Measurements from ENCODE around the gene ZNF532. TPM values are rescaled to one million over a fixed set of nuclear protein-coding genes. Genes with fewer than 3 reads are reported as not detected.
A peak's percentile ranks its signal among the peaks of the same experiment; 100 is the strongest.

Gene ZNF532
- total RNA-seq, 1 donor from 2014 or later: 69.4 TPM

- no peak overlapping the region for H3K9ac ChIP-seq (ENCODE audit: low read depth in 1 of 3, low read length in 3 of 3)
- H3K27ac ChIP-seq (ENCODE audit: low read depth, low read length): peak overlapping the region; percentile 23
- no peak overlapping the region for H3K4me3 ChIP-seq (ENCODE audit: low read length in 3 of 3)
- H3K9me3 ChIP-seq (ENCODE audit: control insufficient read depth in 3 of 3, low read length in 3 of 3): peaks cover 0 to 3% (median 1%) of the 10 kb centered on the region in 3 donors
- H3K36me3 ChIP-seq (ENCODE audit: control insufficient read depth in 3 of 3, insufficient read depth in 3 of 3, low read length in 3 of 3): peaks cover 3 to 8% (median 4%) of the 10 kb centered on the region in 3 donors
- peaks cover 20 to 24% (median 22%) of the 10 kb centered on the region in 3 donors for H3K4me1 ChIP-seq (ENCODE audit: control insufficient read depth in 3 of 3, insufficient read depth in 3 of 3, low read length in 3 of 3)
- H3K27me3 ChIP-seq (ENCODE audit: control insufficient read depth in 3 of 3, insufficient read depth in 3 of 3, low read length in 3 of 3): no peaks in the 10 kb centered on the region
Measured at GRCh38 chr18:58929206-58929605, 64.5 kb downstream of the ZNF532 start.

GRCh38 chr18:58934356-58934755 is 69.7 kb downstream of the ZNF532 start:
- peaks cover 4 to 15% (median 9%) of the 10 kb centered on the region in 3 donors for H3K4me1 ChIP-seq (ENCODE audit: control insufficient read depth in 3 of 3, insufficient read depth in 3 of 3, low read length in 3 of 3)
- no peak overlapping the region for H3K4me3 ChIP-seq (ENCODE audit: low read length in 3 of 3)
- peaks cover 5 to 13% (median 5%) of the 10 kb centered on the region in 3 donors for H3K36me3 ChIP-seq (ENCODE audit: control insufficient read depth in 3 of 3, insufficient read depth in 3 of 3, low read length in 3 of 3)
- no peaks in the 10 kb centered on the region for H3K9me3 ChIP-seq (ENCODE audit: control insufficient read depth in 3 of 3, low read length in 3 of 3)
- no peaks in the 10 kb centered on the region for H3K27me3 ChIP-seq (ENCODE audit: control insufficient read depth in 3 of 3, insufficient read depth in 3 of 3, low read length in 3 of 3)
- H3K27ac ChIP-seq (ENCODE audit: low read depth, low read length): no peak overlapping the region
- H3K9ac ChIP-seq (ENCODE audit: low read depth in 1 of 3, low read length in 3 of 3): peak overlapping the region in 1 of 3 donors; percentile 25

GRCh38 chr18:58934933-58935577 is 70.4 kb downstream of the ZNF532 start:
- Histone ChIP-seq H3K4me3 (ENCODE audit: low read length in 3 of 3) (no peak overlapping the region), H3K27me3 (ENCODE audit: control insufficient read depth in 3 of 3, insufficient read depth in 3 of 3, low read length in 3 of 3) (no peaks in the 10 kb centered on the region), H3K36me3 (ENCODE audit: control insufficient read depth in 3 of 3, insufficient read depth in 3 of 3, low read length in 3 of 3) (peaks cover 5 to 16% (median 8%) of the 10 kb centered on the region in 3 donors), H3K4me1 (ENCODE audit: control insufficient read depth in 3 of 3, insufficient read depth in 3 of 3, low read length in 3 of 3) (peaks cover 4 to 11% (median 9%) of the 10 kb centered on the region in 3 donors), H3K27ac (ENCODE audit: low read depth, low read length) (no peak overlapping the region), H3K9me3 (ENCODE audit: control insufficient read depth in 3 of 3, low read length in 3 of 3) (no peaks in the 10 kb centered on the region), H3K9ac (ENCODE audit: low read depth in 1 of 3, low read length in 3 of 3) (no peak overlapping the region)

GRCh38 chr18:58937071-58937886 is 72.6 kb downstream of the ZNF532 start:
- Histone ChIP-seq H3K9ac (ENCODE audit: low read depth in 1 of 3, low read length in 3 of 3) (no peak overlapping the region), H3K4me3 (ENCODE audit: low read length in 3 of 3) (no peak overlapping the region), H3K27me3 (ENCODE audit: control insufficient read depth in 3 of 3, insufficient read depth in 3 of 3, low read length in 3 of 3) (no peaks in the 10 kb centered on the region), H3K36me3 (ENCODE audit: control insufficient read depth in 3 of 3, insufficient read depth in 3 of 3, low read length in 3 of 3) (peaks cover 11 to 21% (median 15%) of the 10 kb centered on the region in 3 donors), H3K4me1 (ENCODE audit: control insufficient read depth in 3 of 3, insufficient read depth in 3 of 3, low read length in 3 of 3) (peaks cover 4 to 11% (median 9%) of the 10 kb centered on the region in 3 donors), H3K27ac (ENCODE audit: low read depth, low read length) (no peak overlapping the region), H3K9me3 (ENCODE audit: control insufficient read depth in 3 of 3, low read length in 3 of 3) (no peaks in the 10 kb centered on the region)

- Histone ChIP-seq H3K9me3 (ENCODE audit: control insufficient read depth in 3 of 3, low read length in 3 of 3) (no peaks in the 10 kb centered on the region), H3K36me3 (ENCODE audit: control insufficient read depth in 3 of 3, insufficient read depth in 3 of 3, low read length in 3 of 3) (peaks cover 11 to 21% (median 15%) of the 10 kb centered on the region in 3 donors), H3K4me3 (ENCODE audit: low read length in 3 of 3) (no peak overlapping the region), H3K27ac (ENCODE audit: low read depth, low read length) (no peak overlapping the region), H3K27me3 (ENCODE audit: control insufficient read depth in 3 of 3, insufficient read depth in 3 of 3, low read length in 3 of 3) (no peaks in the 10 kb centered on the region), H3K9ac (ENCODE audit: low read depth in 1 of 3, low read length in 3 of 3) (no peak overlapping the region), H3K4me1 (ENCODE audit: control insufficient read depth in 3 of 3, insufficient read depth in 3 of 3, low read length in 3 of 3) (peaks cover 4 to 14% (median 9%) of the 10 kb centered on the region in 3 donors)
Measured at GRCh38 chr18:58937887-58938267, 73.2 kb downstream of the ZNF532 start.

GRCh38 chr18:58941426-58942099 is 76.9 kb downstream of the ZNF532 start:
- peaks cover 12 to 29% (median 22%) of the 10 kb centered on the region in 3 donors for H3K36me3 ChIP-seq (ENCODE audit: control insufficient read depth in 3 of 3, insufficient read depth in 3 of 3, low read length in 3 of 3)
- no peak overlapping the region for H3K4me3 ChIP-seq (ENCODE audit: low read length in 3 of 3)
- H3K27ac ChIP-seq (ENCODE audit: low read depth, low read length): no peak overlapping the region
- H3K27me3 ChIP-seq (ENCODE audit: control insufficient read depth in 3 of 3, insufficient read depth in 3 of 3, low read length in 3 of 3): no peaks in the 10 kb centered on the region
- no peak overlapping the region for H3K9ac ChIP-seq (ENCODE audit: low read depth in 1 of 3, low read length in 3 of 3)
- H3K4me1 ChIP-seq (ENCODE audit: control insufficient read depth in 3 of 3, insufficient read depth in 3 of 3, low read length in 3 of 3): peaks cover 4 to 16% (median 11%) of the 10 kb centered on the region in 3 donors
- H3K9me3 ChIP-seq (ENCODE audit: control insufficient read depth in 3 of 3, low read length in 3 of 3): no peaks in the 10 kb centered on the region

GRCh38 chr18:58943896-58944295 is 79.2 kb downstream of the ZNF532 start:
- Histone ChIP-seq H3K27me3 (ENCODE audit: control insufficient read depth in 3 of 3, insufficient read depth in 3 of 3, low read length in 3 of 3) (no peaks in the 10 kb centered on the region), H3K4me1 (ENCODE audit: control insufficient read depth in 3 of 3, insufficient read depth in 3 of 3, low read length in 3 of 3) (peaks cover 0 to 5% (median 5%) of the 10 kb centered on the region in 3 donors), H3K27ac (ENCODE audit: low read depth, low read length) (no peak overlapping the region), H3K36me3 (ENCODE audit: control insufficient read depth in 3 of 3, insufficient read depth in 3 of 3, low read length in 3 of 3) (peaks cover 19 to 29% (median 27%) of the 10 kb centered on the region in 3 donors), H3K9me3 (ENCODE audit: control insufficient read depth in 3 of 3, low read length in 3 of 3) (no peaks in the 10 kb centered on the region), H3K4me3 (ENCODE audit: low read length in 3 of 3) (no peak overlapping the region), H3K9ac (ENCODE audit: low read depth in 1 of 3, low read length in 3 of 3) (no peak overlapping the region)

GRCh38 chr18:58947136-58947732 is 82.6 kb downstream of the ZNF532 start:
- H3K4me1 ChIP-seq (ENCODE audit: control insufficient read depth in 3 of 3, insufficient read depth in 3 of 3, low read length in 3 of 3): peaks cover 0 to 5% (median 5%) of the 10 kb centered on the region in 3 donors
- no peak overlapping the region for H3K4me3 ChIP-seq (ENCODE audit: low read length in 3 of 3)
- H3K9me3 ChIP-seq (ENCODE audit: control insufficient read depth in 3 of 3, low read length in 3 of 3): no peaks in the 10 kb centered on the region
- H3K27ac ChIP-seq (ENCODE audit: low read depth, low read length): no peak overlapping the region
- H3K36me3 ChIP-seq (ENCODE audit: control insufficient read depth in 3 of 3, insufficient read depth in 3 of 3, low read length in 3 of 3): peaks cover 15 to 16% (median 15%) of the 10 kb centered on the region in 3 donors
- no peaks in the 10 kb centered on the region for H3K27me3 ChIP-seq (ENCODE audit: control insufficient read depth in 3 of 3, insufficient read depth in 3 of 3, low read length in 3 of 3)
- no peak overlapping the region for H3K9ac ChIP-seq (ENCODE audit: low read depth in 1 of 3, low read length in 3 of 3)

- no peaks in the 10 kb centered on the region for H3K27me3 ChIP-seq (ENCODE audit: control insufficient read depth in 3 of 3, insufficient read depth in 3 of 3, low read length in 3 of 3)
- no peaks in the 10 kb centered on the region for H3K9me3 ChIP-seq (ENCODE audit: control insufficient read depth in 3 of 3, low read length in 3 of 3)
- H3K27ac ChIP-seq (ENCODE audit: low read depth, low read length): no peak overlapping the region
- H3K4me3 ChIP-seq (ENCODE audit: low read length in 3 of 3): no peak overlapping the region
- H3K36me3 ChIP-seq (ENCODE audit: control insufficient read depth in 3 of 3, insufficient read depth in 3 of 3, low read length in 3 of 3): peaks cover 15 to 21% (median 19%) of the 10 kb centered on the region in 3 donors
- no peak overlapping the region for H3K9ac ChIP-seq (ENCODE audit: low read depth in 1 of 3, low read length in 3 of 3)
- peaks cover 4 to 7% (median 5%) of the 10 kb centered on the region in 3 donors for H3K4me1 ChIP-seq (ENCODE audit: control insufficient read depth in 3 of 3, insufficient read depth in 3 of 3, low read length in 3 of 3)
Measured at GRCh38 chr18:58949031-58949430, 84.4 kb downstream of the ZNF532 start.

All from skeletal muscle tissue (tissue), 4 donors.